Sigmoid colon (tissue), 7 donors: Measurements from ENCODE around the gene CATSPERD. TPM values are rescaled to one million over a fixed set of nuclear protein-coding genes. Genes with fewer than 3 reads are reported as not detected.

Experiments
- DNase-seq: peaks from one replicate; pipeline ENCODE4 v3.0.0-alpha.2; 2019
- H3K27ac ChIP-seq, 4 donors: fragments of 200-600 bp; sonication (generic); one replicate each; pipeline ENCODE4 v1.5.1; 2016 to 2019; ENCODE audit warnings: mild to moderate bottlenecking in 1 of 4
- H3K27me3 ChIP-seq, 3 donors: fragments of 200-600 bp; sonication (generic); one replicate each; pipeline ENCODE4 v1.5.1; 2019; ENCODE audit warnings: mild to moderate bottlenecking in 1 of 3
- H3K36me3 ChIP-seq, 4 donors: fragments of 200-600 bp; sonication (generic); one replicate each; pipeline ENCODE4 v1.5.1; 2016 to 2019
- H3K4me1 ChIP-seq, 4 donors: fragments of 200-600 bp; sonication (generic); one replicate each; pipeline ENCODE4 v1.5.1; 2017 to 2019
- H3K4me3 ChIP-seq, 4 donors: fragments of 200-600 bp; sonication (generic); one replicate each; pipeline ENCODE4 v1.5.1; 2017 to 2019; ENCODE audit warnings: mild to moderate bottlenecking in 2 of 4, moderate library complexity in 1 of 4
- H3K9me3 ChIP-seq, 4 donors: fragments of 200-600 bp in 3 of 4; sonication (generic) in 3 of 4; one replicate each; pipeline versions ENCODE4 v1.5.1 to v1.6.1; 2013 to 2019
- EP300 ChIP-seq, 4 donors: sonication (generic); formaldehyde crosslinking; IDR thresholded peaks; one replicate each; pipeline ENCODE4 v1.6.1; 2017; ENCODE audit warnings: antibody characterized with exemption in 4 of 4
- POLR2A ChIP-seq, 2 donors: fragments of 450-650 bp; IDR thresholded peaks; one replicate each; pipeline ENCODE4 v1.6.1; 2016; ENCODE audit warnings: antibody characterized with exemption in 2 of 2, mild to moderate bottlenecking in 2 of 2, moderate library complexity in 2 of 2
- POLR2AphosphoS5 ChIP-seq, 4 donors: sonication (generic); formaldehyde crosslinking; IDR thresholded peaks; one replicate each; pipeline ENCODE4 v1.6.1; 2017; ENCODE audit warnings: antibody characterized with exemption in 4 of 4
- WGBS, 2 donors: extraction: QIAGEN DNeasy Blood & Tissue Kit; methylation state at CpG; one replicate each; pipeline ENCODE4 v1.1.7; 2013; 5-methylcytosine and 5-hydroxymethylcytosine counted together
- intact Hi-C: fragments of 100-400 bp; cut with DNase I; formaldehyde crosslinking; loops from one replicate; pipeline ENCODE4 v1.15.1; 2023
- polyA plus RNA-seq, 3 donors: library from polyadenylated mRNA; stranded (reverse); fragments of 200-250 nt; gene quantifications; one replicate each; pipeline ENCODE4 v1.2.3, GENCODE V29; 2013
- total RNA-seq, 4 donors: library from RNA; depleted of rRNA; stranded (reverse); fragments of >200 nt; gene quantifications; one replicate each; pipeline ENCODE4 v1.1.0, GENCODE V29; 2016
- TF ChIP-seq, protein P1 (sequence below), 4 experiments: fragments of 450-650 bp in 3 of 4; fragments of 200-600 bp in 1 of 4; IDR thresholded peaks; one replicate each; pipeline ENCODE4 v1.5.1; 2016 to 2019; ENCODE audit warnings: antibody characterized with exemption in 4 of 4, mild to moderate bottlenecking in 3 of 4, moderate library complexity in 2 of 4
- donor health status: healthy with polysubstance abuse.
- donor health status: Bipolar disorder and iron deficiency.
- donor health status: healthy.

Gene CATSPERD
- total and polyA plus RNA-seq, 7 donors: not detected

DNA sequence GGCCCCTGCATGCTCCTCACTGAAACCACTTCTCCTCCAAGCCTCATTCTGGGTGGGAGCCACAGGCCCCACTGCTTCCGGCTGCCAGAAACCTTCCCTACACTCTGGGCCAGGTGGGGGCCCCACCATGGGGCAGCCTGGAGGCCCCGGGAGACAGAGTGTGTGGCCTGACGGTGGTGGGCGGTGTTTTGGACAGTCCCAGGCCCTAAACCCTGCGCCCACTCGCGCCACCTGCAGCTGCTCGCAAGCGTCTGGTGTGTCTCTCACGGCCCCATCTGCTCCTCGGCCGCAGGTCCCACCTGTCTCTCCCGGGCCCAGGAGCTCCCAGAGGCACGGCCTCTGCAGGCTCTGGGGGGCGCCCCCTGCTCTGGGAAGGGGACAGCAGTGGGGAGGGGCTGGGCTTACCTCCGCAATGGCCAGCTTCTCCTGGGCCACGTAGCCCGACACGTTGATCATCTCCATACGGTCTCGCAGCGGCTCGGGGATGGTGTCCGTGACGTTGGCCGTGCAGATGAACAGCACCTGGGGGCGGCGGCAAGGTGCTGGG lies 24.7 kb upstream of the CATSPERD start:
- Histone ChIP-seq H3K4me3 (no peak overlapping the region), H3K27ac (no peak overlapping the region), H3K9me3 (no peaks in the 10 kb centered on the region), H3K4me1 (peaks cover 0 to 26% (median 22%) of the 10 kb centered on the region in 4 donors), H3K36me3 (peaks cover 33 to 86% (median 67%) of the 10 kb centered on the region in 4 donors), H3K27me3 (no peaks in the 10 kb centered on the region)
- no peak for TF ChIP-seq POLR2AphosphoS5 (IDR thresholded peaks at IDR 0.05)
- TF ChIP-seq, protein P1, sequence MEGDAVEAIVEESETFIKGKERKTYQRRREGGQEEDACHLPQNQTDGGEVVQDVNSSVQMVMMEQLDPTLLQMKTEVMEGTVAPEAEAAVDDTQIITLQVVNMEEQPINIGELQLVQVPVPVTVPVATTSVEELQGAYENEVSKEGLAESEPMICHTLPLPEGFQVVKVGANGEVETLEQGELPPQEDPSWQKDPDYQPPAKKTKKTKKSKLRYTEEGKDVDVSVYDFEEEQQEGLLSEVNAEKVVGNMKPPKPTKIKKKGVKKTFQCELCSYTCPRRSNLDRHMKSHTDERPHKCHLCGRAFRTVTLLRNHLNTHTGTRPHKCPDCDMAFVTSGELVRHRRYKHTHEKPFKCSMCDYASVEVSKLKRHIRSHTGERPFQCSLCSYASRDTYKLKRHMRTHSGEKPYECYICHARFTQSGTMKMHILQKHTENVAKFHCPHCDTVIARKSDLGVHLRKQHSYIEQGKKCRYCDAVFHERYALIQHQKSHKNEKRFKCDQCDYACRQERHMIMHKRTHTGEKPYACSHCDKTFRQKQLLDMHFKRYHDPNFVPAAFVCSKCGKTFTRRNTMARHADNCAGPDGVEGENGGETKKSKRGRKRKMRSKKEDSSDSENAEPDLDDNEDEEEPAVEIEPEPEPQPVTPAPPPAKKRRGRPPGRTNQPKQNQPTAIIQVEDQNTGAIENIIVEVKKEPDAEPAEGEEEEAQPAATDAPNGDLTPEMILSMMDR (IDR thresholded peaks at IDR 0.05): no peak
- intact Hi-C loops: no loop called here
- peak; percentile 61 for DNase-seq
- 87 to 90% methylated on average over 28 of the region's 28 CpGs for WGBS, 2 donors

DNA sequence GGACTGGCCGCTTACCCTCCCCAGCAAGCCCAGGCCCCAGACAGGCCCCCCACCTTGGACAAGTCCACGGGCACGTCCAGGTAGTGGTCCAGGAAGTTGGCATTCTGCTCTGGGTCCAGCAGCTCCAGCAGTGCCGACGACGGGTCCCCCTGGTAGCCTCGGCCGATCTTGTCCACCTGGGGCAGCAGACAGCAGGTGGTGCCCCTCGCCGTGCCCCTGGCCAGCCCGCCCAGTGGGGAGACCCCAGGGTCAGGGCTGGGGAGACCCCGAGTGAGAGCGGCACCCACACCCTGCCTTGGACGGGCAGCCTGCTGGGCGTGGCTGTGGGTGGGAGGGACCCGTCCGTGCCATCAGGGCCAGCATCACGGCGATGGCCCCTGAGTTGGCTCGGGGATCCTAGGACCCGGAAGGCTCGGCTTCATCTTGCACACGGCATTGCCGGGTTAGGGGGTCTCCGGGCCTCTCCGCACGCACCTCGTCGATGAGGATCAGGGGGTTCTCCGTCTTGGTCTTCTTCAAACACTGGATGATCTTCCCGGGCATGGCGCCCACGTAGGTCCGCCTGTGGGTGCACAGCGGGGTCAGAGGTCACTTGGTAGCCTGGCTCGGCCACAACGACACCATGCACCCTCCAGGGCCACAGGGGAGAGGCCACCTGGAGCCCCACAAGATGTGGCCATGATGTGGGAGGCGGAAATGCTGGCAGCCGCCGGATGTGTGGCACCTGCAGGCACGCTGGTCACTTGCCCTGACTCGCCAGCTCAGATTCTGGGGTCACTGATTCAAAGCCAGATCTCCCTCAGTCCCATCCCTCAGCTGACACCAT lies 24.0 kb upstream of the CATSPERD start:
- peak; percentile 65 for DNase-seq
- H3K27ac ChIP-seq: no peak overlapping the region

DNA sequence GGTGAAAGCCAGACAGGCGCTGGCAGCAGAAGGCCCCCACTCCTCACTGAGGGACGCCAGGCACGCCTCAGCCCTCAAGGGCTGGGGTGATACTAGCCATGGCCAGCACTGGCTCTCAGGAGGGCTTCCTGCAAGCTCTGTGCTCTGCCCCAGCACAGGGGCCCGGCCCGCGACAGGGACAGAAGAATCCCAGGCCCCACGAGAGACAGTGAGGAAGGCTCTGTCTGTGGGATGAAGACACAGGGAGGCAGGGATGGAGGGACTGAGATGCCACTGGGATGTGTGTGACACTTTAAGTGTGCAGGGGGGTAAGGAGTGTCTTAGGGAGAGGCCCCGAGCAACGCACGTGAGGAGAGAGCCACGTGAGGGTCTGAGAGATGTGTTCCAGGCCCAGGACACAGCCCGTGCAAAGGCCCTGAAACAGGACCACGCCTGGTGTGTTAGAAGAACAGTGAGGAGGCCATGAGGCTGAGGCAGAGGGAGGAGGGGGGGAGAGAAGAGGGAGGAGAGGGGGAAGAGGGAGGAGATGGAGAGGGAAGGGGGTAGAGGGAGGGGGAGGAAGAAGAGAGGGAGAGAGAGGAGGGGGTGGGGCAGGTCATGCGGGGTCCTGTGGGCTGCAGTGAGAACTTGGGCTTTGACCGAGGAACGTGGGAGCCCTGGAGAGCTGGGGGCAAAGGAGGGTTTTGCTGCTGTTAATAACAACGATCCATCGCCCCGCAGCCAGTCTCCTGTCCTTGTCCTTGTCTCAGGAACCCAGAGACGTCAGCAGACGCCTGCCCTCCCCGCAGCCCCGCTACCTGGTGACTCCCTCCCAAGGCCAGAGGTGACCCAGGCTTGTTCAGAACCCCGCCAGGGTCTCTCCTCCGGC lies 23.2 kb upstream of the CATSPERD start:
- 81 to 86% methylated on average over 25 of the region's 25 CpGs for WGBS, 2 donors
- no peaks in the 10 kb centered on the region for H3K9me3 ChIP-seq
- DNase-seq: peak; percentile 66
- intact Hi-C loops: no loop called here
- no peak for TF ChIP-seq EP300 (IDR thresholded peaks at IDR 0.05)
- peaks cover 0 to 11% (median 7%) of the 10 kb centered on the region in 4 donors for H3K4me1 ChIP-seq
- no peak overlapping the region for H3K27ac ChIP-seq
- peaks cover 36 to 86% (median 61%) of the 10 kb centered on the region in 4 donors for H3K36me3 ChIP-seq
- H3K27me3 ChIP-seq: no peaks in the 10 kb centered on the region
- no peak overlapping the region for H3K4me3 ChIP-seq

More for the DNA sequence above, 24.0 kb upstream of the CATSPERD start:
- TF ChIP-seq POLR2A (IDR thresholded peaks at IDR 0.05) (no peak), POLR2AphosphoS5 (IDR thresholded peaks at IDR 0.05) (no peak), EP300 (IDR thresholded peaks at IDR 0.05) (no peak)
- TF ChIP-seq, protein P1 (IDR thresholded peaks at IDR 0.05): no peak
- Histone ChIP-seq H3K27me3 (no peaks in the 10 kb centered on the region), H3K4me1 (peaks cover 0 to 19% (median 15%) of the 10 kb centered on the region in 4 donors), H3K36me3 (peaks cover 36 to 92% (median 68%) of the 10 kb centered on the region in 4 donors), H3K9me3 (no peaks in the 10 kb centered on the region), H3K4me3 (no peak overlapping the region)
- intact Hi-C loops: no loop called here
- 81 to 90% methylated on average over 42 of the region's 42 CpGs for WGBS, 2 donors

DNA sequence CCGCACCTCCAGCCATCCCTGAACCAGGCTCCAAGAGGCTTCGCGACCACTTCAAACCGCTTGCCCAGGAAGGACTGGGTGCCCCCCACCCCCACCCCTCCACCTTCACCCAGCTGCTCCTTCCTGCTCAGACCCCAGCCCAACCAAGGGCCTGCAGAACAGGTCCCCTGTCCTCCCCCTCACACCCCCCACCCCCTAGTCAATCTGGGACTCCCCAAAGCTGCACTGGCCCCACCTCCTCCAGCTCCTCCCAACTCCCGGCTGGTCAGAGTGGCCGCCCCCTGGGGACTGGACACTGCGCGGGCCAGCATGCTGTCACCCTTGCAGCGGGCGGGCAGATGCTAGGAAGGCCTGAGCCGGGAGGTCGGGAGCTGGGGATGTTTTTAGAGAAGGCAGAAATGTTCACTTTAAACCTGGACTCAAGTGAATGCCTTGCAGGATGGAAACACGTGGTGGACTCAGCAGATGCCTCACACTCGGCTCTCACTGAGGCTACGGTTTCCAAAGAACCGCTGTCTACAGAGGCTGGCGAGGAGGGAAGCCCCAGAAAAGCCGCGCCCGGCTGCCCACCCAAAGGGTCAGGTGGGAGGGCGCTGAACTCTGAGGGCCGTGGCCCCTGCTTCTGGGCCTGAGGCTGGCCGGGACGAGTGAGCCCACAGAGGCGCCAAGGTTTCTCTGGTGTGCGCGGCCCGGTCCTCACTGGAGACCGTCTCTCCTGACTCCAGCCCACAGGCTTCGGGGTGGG lies 22.4 kb upstream of the CATSPERD start:
- TF ChIP-seq POLR2AphosphoS5 (IDR thresholded peaks at IDR 0.05) (no peak), EP300 (IDR thresholded peaks at IDR 0.05) (no peak), POLR2A (IDR thresholded peaks at IDR 0.05) (no peak)
- TF ChIP-seq, protein P1 (IDR thresholded peaks at IDR 0.05): no peak
- no peak for DNase-seq
- WGBS, 2 donors: 88 to 89% methylated on average over 30 of the region's 30 CpGs
- Histone ChIP-seq H3K9me3 (no peaks in the 10 kb centered on the region), H3K27me3 (no peaks in the 10 kb centered on the region), H3K4me3 (no peak overlapping the region), H3K27ac (no peak overlapping the region), H3K4me1 (peaks cover 0 to 3% (median 1%) of the 10 kb centered on the region in 4 donors), H3K36me3 (peaks cover 33 to 79% (median 53%) of the 10 kb centered on the region in 4 donors)
- intact Hi-C loops: no loop called here
